Endothelial cell of umbilical vein (primary cell): ENCODE data around the gene TTYH2. TPM values are rescaled to one million over a fixed set of nuclear protein-coding genes. Genes with fewer than 3 reads are reported as not detected.

Experiments
- BruUV-seq: library from RNA; stranded (reverse); fragments of 400-500 nt; replicated peaks from 2 replicates; lab custom pipeline; 2021; lab: Mats Ljungman, UMichigan
- CTCF ChIA-PET: fragments of 300-600, 350-600 bp; sonication (Branson Sonifier 250); formaldehyde crosslinking; loops from one replicate; lab custom pipeline; 2021; ENCODE audit warnings: antibody characterized with exemption, inconsistent platforms; lab: Charles Lee
- POLR2A ChIA-PET: fragments of 300-600, 350-600 bp; sonication (Branson Sonifier 250); formaldehyde crosslinking; loops from one replicate; lab custom pipeline; 2021; ENCODE audit warnings: antibody characterized with exemption, inconsistent platforms; lab: Charles Lee
- DNase-seq: peaks from one replicate; pipeline ENCODE4 v3.0.0-alpha.2; 2011; ENCODE audit warnings: low read depth, low spot score
- FAIRE-seq: peaks from 2 replicates; lab custom pipeline; 2011; peaks lifted over from hg19 to GRCh38; lab: Jason Lieb, UNC
- H2AFZ ChIP-seq: 2 replicates; pipeline ENCODE4 v1.6.0; 2012; ENCODE audit warnings: low read depth, low read length, control low read depth, inconsistent platforms
- H3K27ac ChIP-seq: 2 replicates; pipeline ENCODE4 v1.5.1; 2011; ENCODE audit warnings: low read depth, mild to moderate bottlenecking, control low read depth, low read length, moderate library complexity; ENCODE audit not compliant: insufficient read depth
- H3K27me3 ChIP-seq, 2 experiments: 2 replicates each; pipeline versions ENCODE4 v1.6.0 to v1.6.1; 2011; ENCODE audit warnings: low read length in 2 of 2, mixed read lengths in 1 of 2; ENCODE audit not compliant: control insufficient read depth in 2 of 2, insufficient read depth in 2 of 2
- H3K36me3 ChIP-seq, 2 experiments: 2 replicates in 1 of 2; 3 replicates in 1 of 2; pipeline ENCODE4 v1.5.1; 2011; ENCODE audit warnings: low read length in 2 of 2, mild to moderate bottlenecking in 1 of 2, moderate library complexity in 1 of 2; ENCODE audit not compliant: control insufficient read depth in 2 of 2, insufficient read depth in 2 of 2; ENCODE audit errors: extremely low read depth in 1 of 2
- H3K4me1 ChIP-seq: 3 replicates; pipeline ENCODE4 v1.5.1; 2011; ENCODE audit warnings: mild to moderate bottlenecking, low read length; ENCODE audit not compliant: control insufficient read depth, insufficient read depth; ENCODE audit errors: extremely low read depth
- H3K4me2 ChIP-seq: 2 replicates; pipeline ENCODE4 v1.6.1; 2011; ENCODE audit warnings: low read length, control low read depth, mixed read lengths; ENCODE audit not compliant: insufficient read depth
- H3K4me3 ChIP-seq, 3 experiments: fragments of 200-600 bp in 1 of 3; sonication (generic), shearing (Covaris generic) in 1 of 3; replicated peaks in 1 of 3; 2 replicates each; pipeline ENCODE4 v1.5.1; 2011 to 2016; ENCODE audit warnings: control low read depth in 3 of 3, low read length in 3 of 3, mild to moderate bottlenecking in 2 of 3, inconsistent platforms in 1 of 3, low read depth in 1 of 3, moderate library complexity in 1 of 3; ENCODE audit not compliant: insufficient read depth in 1 of 3
- H3K79me2 ChIP-seq: 2 replicates; pipeline ENCODE4 v1.6.0; 2012; ENCODE audit warnings: low read length, inconsistent platforms; ENCODE audit not compliant: control insufficient read depth, insufficient read depth
- H3K9ac ChIP-seq: replicated peaks from 2 replicates; pipeline ENCODE3; 2011; ENCODE audit warnings: low read length, control low read depth; ENCODE audit not compliant: insufficient read depth; ENCODE audit errors: extremely low read depth
- H3K9me1 ChIP-seq: replicated peaks from 3 replicates; pipeline ENCODE4 v1.6.0; 2011; ENCODE audit warnings: mild to moderate bottlenecking, low read length; ENCODE audit not compliant: control insufficient read depth, insufficient read depth; ENCODE audit errors: extremely low read depth
- H3K9me3 ChIP-seq: replicated peaks from 2 replicates; pipeline ENCODE4 v1.5.1; 2012; ENCODE audit warnings: low read length, inconsistent platforms; ENCODE audit not compliant: control insufficient read depth, insufficient read depth
- H4K20me1 ChIP-seq: replicated peaks from 2 replicates; pipeline ENCODE3; 2011; ENCODE audit warnings: mild to moderate bottlenecking, low read length; ENCODE audit not compliant: control insufficient read depth, insufficient read depth; ENCODE audit errors: extremely low read depth
- CTCF ChIP-seq, 2 donors: IDR thresholded peaks; 1 replicate in 1 of 2; 2 replicates in 1 of 2; pipeline ENCODE4 v1.5.1; 2011; ENCODE audit warnings: low read length in 2 of 2, mild to moderate bottlenecking in 2 of 2, moderate library complexity in 2 of 2, control low read depth in 1 of 2, inconsistent platforms in 1 of 2, low read depth in 1 of 2; ENCODE audit not compliant: insufficient read depth in 1 of 2; ENCODE audit errors: extremely low read depth in 1 of 2
- EZH2 ChIP-seq: IDR thresholded peaks from 2 replicates; pipeline ENCODE4 v1.6.1; 2012; ENCODE audit warnings: borderline replicate concordance, low read depth, mild to moderate bottlenecking, moderate library complexity, low read length, inconsistent platforms; ENCODE audit not compliant: severe bottlenecking
- FOS ChIP-seq: IDR thresholded peaks from 2 replicates; pipeline ENCODE4 v1.6.1; 2011; ENCODE audit warnings: mild to moderate bottlenecking, low read length, moderate library complexity, borderline replicate concordance; ENCODE audit not compliant: insufficient read depth
- GATA2 ChIP-seq: IDR thresholded peaks from 2 replicates; pipeline ENCODE4 v1.7.0; 2011; ENCODE audit warnings: low read depth, mild to moderate bottlenecking, moderate library complexity, mixed read lengths, low read length; ENCODE audit not compliant: insufficient read length, insufficient read depth
- JUN ChIP-seq: IDR thresholded peaks from 2 replicates; pipeline ENCODE4 v1.6.1; 2011; ENCODE audit warnings: borderline replicate concordance, low read depth; ENCODE audit not compliant: insufficient read length, insufficient read depth
- MAX ChIP-seq: IDR thresholded peaks from 2 replicates; pipeline ENCODE4 v1.6.1; 2011; ENCODE audit not compliant: insufficient read depth, insufficient read length
- MYC ChIP-seq: IDR thresholded peaks from one replicate; pipeline ENCODE4 v1.6.1; 2011; ENCODE audit warnings: mild to moderate bottlenecking, low read depth, low read length
- POLR2A ChIP-seq: IDR thresholded peaks from 2 replicates; pipeline ENCODE4 v1.6.1; 2012; ENCODE audit warnings: low read depth, mild to moderate bottlenecking, control low read depth, low read length
- POLR2AphosphoS5 ChIP-seq: IDR thresholded peaks from 2 replicates; pipeline ENCODE4 v1.6.1; 2012; ENCODE audit warnings: low read depth, mild to moderate bottlenecking, control low read depth, low read length, moderate library complexity; ENCODE audit not compliant: insufficient read depth
- dilution Hi-C: fragments of 300-500 bp; cut with MboI; formaldehyde crosslinking; loops from one replicate; pipeline ENCODE4 v1.15.0; 2019; ENCODE audit warnings: low sequenced_read_pairs; ENCODE audit not compliant: extremely low pct_ligation_motif_present
- intact Hi-C: fragments of 100-400 bp; cut with micrococcal nuclease; formaldehyde crosslinking; loops from one replicate; pipeline ENCODE4 v1.10.0; 2022
- polyA plus RNA-seq, 4 experiments: library from polyadenylated mRNA; depleted of rRNA in 3 of 4; stranded (reverse) in 3 of 4; unstranded in 1 of 4; fragments of >200 nt; gene quantifications; 2 replicates each; pipeline versions ENCODE4 v1.2.1 to v1.2.3, GENCODE V29; 2011 to 2012; ENCODE audit warnings: missing spikeins in 1 of 4
- total RNA-seq: library from RNA; stranded (reverse); gene quantifications from 2 replicates; pipeline ENCODE4 v1.2.3, GENCODE V29; 2021

The TTYH2 gene
- total and polyA plus RNA-seq, 2 donors (not counting 3 experiments of a cell fraction or from before 2014, with no cell fraction given): 0.75 to 2.0 TPM

- Histone ChIP-seq H3K4me3 (no peak overlapping the region), H3K27ac (no peak overlapping the region), H3K9me3 (no peaks in the 10 kb centered on the region), H2AFZ (no peak overlapping the region), H3K27me3 (no peaks in the 10 kb centered on the region), H3K9ac (no peak overlapping the region), H3K4me1 (no peaks in the 10 kb centered on the region), H3K4me2 (no peak overlapping the region), H4K20me1 (no peaks in the 10 kb centered on the region), H3K36me3 (no peaks in the 10 kb centered on the region), H3K79me2 (no peaks in the 10 kb centered on the region), H3K9me1 (no peaks in the 10 kb centered on the region)
- ChIA-PET CTCF (interaction anchor here (0.9 to 2.6 kb wide), 3 partner anchors 18 to 1625 kb away, joined by 3 to 11 read pairs (median 9); partner anchors contain the start of gene RPL38), POLR2A (no interaction called here)
- no TSS peak for BruUV-seq
- dilution Hi-C loops: no loop called here
- intact Hi-C loops: no loop called here
- no peak for DNase-seq
- no peak for FAIRE-seq
- TF ChIP-seq CTCF (IDR thresholded peaks at IDR 0.05; ENCODE audit: extremely low read depth in 1 of 2, insufficient read depth in 1 of 2, low read depth in 1 of 2, low read length in 2 of 2) (no peak), MAX (no peak), POLR2AphosphoS5 (no peak), JUN (no peak), GATA2 (no peak), MYC (no peak), EZH2 (no peak), FOS (no peak), POLR2A (no peak)
Observed at GRCh38 chr17:74181341-74181740, 32.0 kb upstream of the TTYH2 start.
